HG02763 (cell line): ENCODE measurements around the gene ANAPC2.

Source experiments
- ATAC-seq: cut with Tn5 transposase; IDR thresholded peaks from one replicate; pipeline ENCODE4 v1.9.1; 2021; ENCODE audit warnings: mild to moderate bottlenecking, moderate library complexity; ENCODE audit not compliant: unreplicated experiment

Gene ANAPC2

DNA sequence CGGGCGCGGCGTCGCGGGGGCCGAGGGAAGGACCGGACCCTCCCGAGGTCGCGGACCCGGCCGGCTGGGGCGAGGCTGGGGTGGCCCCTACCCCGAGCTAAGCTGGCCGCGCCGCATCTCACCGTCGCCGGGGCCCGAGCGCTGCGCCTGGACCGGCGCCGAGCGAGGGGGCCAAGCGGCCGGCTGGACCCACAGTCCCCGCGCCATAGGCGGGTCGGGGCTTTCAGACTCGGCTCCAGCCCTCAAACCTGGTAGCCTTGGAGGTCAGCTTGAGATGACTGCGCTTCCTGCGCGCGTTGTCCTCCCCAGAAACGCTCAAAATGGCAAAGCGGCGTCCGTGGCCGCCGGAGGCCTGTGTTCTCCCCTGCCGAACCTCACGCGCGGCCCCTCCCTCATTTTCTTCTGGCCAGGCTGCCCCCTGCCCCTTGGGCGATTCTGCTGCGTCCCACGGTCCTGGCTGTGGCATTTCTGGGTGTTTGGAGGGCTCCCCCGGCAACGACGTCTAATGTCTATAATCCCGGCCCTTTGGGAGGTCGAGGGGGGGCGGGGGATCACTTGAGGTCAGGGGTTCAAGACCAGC lies 58.1 kb downstream of the ANAPC2 start:
- peak; percentile 18 for ATAC-seq

DNA sequence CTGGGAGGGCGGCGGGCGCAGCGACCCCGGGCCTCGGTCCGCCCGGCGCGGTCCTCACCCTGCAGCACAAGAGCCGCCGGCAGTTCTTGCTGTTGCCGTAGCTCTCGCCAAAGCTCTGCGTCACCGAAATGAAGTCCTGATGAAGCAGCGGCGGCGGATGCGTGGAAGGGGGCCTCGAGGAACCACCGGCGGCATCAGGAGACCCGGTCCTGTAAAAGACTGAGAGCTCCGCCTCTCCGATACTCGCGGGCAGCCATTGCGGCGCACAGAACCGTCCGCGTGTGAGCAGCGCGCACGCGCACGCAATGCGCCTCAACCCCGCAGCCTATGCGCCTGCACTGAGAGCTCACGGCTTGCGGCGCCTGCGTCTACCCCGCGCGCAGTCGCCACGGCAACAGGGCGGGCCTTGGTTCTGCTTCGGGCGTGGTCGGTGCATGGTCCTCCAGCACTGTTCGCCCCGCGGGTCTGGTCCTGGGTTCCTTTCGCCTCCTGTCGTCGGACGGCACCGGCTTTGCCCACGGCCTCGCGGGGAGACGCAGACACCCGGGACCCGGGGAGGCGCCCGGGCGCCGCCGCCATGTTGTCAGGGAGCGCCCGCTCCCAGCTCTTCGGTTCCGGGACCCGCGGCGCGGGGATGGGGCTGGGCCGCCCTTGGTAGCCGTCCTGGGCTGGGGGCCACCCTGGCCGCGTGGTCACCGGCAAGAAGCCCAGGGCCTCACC lies 58.7 kb downstream of the ANAPC2 start:
- ATAC-seq: peak; percentile 81

- no peak for ATAC-seq
Measured at GRCh38 chr9:137128862-137129455, 59.4 kb downstream of the ANAPC2 start.

DNA sequence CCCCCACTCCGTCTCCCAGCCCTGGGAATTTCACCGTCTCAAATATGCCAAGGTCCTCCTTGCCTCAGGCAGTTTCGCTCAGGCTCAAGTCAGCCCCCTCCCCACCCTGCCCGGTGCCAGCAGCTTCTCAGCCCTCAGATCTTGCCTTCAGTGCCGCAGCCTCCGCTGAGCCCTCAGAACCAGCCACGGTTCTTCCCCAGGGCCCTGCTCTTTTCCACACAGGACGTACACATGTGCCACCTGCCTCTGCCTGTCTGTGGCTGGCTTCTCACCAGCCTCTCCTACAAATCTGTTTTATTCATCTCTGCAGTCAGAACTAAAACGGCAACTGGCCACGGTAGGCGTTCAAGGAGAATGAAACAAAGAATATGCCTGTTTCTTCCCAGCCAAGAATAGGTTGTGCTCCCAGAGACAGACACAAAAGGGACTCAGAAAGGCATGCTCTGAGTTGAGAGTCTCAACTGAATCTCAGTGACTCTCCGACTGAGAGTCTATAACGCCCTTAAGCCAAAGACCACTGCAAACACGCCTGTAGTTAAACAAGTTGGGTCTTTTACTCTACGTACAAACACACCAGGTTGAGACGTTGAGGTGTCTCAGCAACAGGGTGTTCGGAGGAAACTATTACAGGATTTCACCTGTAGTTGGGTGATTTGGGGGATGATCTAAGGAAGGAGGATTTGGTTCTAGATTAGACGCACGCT lies 60.0 kb downstream of the ANAPC2 start:
- no peak for ATAC-seq

DNA sequence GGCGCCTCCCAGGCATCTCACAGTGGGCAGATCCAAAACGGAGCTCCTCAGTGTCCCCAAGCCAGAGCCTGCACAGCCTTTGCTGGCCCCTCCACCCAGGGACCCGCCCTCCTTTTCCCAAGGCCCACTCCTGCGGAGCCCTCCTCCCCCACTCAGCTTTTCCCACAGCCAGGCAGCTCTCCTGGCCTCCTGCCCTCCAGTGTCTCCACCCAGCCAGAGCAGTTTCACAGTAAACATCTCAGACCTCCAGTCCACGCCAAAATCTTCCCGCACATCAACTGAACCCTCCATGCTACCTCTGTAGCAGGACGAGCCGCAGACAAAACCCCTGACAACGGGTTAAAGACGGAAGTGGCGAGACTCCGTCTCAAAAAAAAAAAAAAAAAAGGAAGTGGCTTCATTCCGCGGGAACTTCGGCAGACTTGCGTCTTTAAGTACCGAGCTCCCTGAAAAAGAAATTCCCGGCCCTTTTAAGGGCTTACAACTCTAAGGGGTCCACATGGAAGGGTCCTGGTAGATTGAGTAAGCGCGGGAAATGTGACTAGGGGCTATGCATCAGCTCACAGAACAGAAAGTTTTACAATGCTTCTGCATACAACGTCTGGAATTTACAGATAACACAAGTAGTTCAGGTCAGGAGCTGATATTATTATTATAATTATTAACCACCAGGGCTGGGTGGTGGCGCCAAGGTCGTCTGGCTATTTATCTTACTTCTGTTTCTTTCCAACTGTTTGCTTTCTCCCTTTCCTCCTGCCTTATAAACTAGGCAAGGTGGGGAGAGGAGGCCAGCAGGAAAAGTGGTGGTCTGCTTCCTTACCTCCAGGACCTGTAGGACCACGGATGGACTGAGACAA lies 60.8 kb downstream of the ANAPC2 start:
- no peak for ATAC-seq

DNA sequence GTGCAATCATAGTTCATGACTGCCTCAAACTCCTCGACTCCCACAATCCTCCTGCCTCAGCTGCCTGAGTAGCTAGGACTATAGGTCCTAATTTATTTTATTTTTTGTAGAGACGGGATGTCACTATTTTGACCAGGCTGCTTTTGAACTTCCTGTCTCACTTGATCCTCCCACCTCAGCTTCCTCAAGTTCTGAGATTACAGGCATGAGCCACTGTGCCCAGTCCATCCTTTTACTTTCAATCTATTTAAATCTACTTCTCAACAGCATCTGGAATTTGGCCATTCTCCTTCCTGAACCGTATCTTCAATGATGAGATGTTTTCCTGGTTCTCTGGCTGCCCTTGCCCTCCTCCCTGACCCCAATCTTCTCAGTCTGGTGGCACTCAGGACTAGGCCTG lies 61.6 kb downstream of the ANAPC2 start:
- no peak for ATAC-seq
